ENCODE results near the gene CCDC85C. TPM values are rescaled to one million over a fixed set of nuclear protein-coding genes. Genes with fewer than 3 reads are reported as not detected.

CCDC85C gene
- total and polyA plus RNA-seq, 2 experiments from 2014 or later = 4.5 to 24.9 TPM

GRCh38 chr14:99576761-99577705 is 27.0 kb downstream of the CCDC85C start (continued):
- TF ChIP-seq ZNF462 (CRISPR knock-in tag; IDR thresholded peaks at IDR 0.05) = no peak
- TF ChIP-seq EZH2phosphoT487 (IDR thresholded peaks at IDR 0.05; ENCODE audit: unreplicated experiment) = no peak
- no peak for TF ChIP-seq CREB1 (CRISPR knock-in tag; IDR thresholded peaks at IDR 0.05; ENCODE audit: low read depth)
- TF ChIP-seq EZH2 (IDR thresholded peaks at IDR 0.05; ENCODE audit: low read depth, unreplicated experiment) = no peak
- no peak for TF ChIP-seq CTCF (conservative IDR thresholded peaks at IDR 0.05; ENCODE audit: low read depth in 2 of 2)
- no peak for TF ChIP-seq ZNF331 (CRISPR knock-in tag; IDR thresholded peaks at IDR 0.05; ENCODE audit: low read depth)
- no peak for TF ChIP-seq JUNB (IDR thresholded peaks at IDR 0.05; ENCODE audit: unreplicated experiment)
- no peak for TF ChIP-seq REST (IDR thresholded peaks at IDR 0.05; ENCODE audit: unreplicated experiment)
- no peak for TF ChIP-seq POLR2AphosphoS5 (IDR thresholded peaks at IDR 0.05; ENCODE audit: low read depth)
